B cell (primary cell): Measurements from ENCODE around the gene TOM1L2.

Experiments
- CTCF ChIP-seq: fragments of 200-600 bp; IDR thresholded peaks from one replicate; pipeline ENCODE4 v1.8.0; 2022; ENCODE audit warnings: antibody characterized with exemption, mild to moderate bottlenecking
- EZH2 ChIP-seq: IDR thresholded peaks from 2 replicates; pipeline ENCODE4 v1.6.1; 2012; ENCODE audit warnings: borderline replicate concordance, low read depth, mild to moderate bottlenecking, moderate library complexity, low read length; ENCODE audit not compliant: insufficient read depth, poor library complexity, severe bottlenecking

- TF ChIP-seq CTCF (no peak), EZH2 (no peak)
Measured at GRCh38 chr17:17826942-17827785, 145.0 kb downstream of the TOM1L2 start.
